Uterus (tissue), 4 donors: ENCODE results near the gene GALNT12. TPM values are rescaled to one million over a fixed set of nuclear protein-coding genes. Genes with fewer than 3 reads are reported as not detected.

Source experiments
- DNase-seq, 2 donors: peaks; one replicate each; pipeline ENCODE4 v3.0.0-alpha.2; 2019 to 2020
- H3K27ac ChIP-seq, 2 donors: fragments of 200-600 bp; sonication (generic); 1 replicate in 1 of 2; 2 replicates in 1 of 2; pipeline ENCODE4 v1.5.1; 2016 to 2018
- H3K27me3 ChIP-seq, 2 donors: fragments of 200-600 bp; sonication (generic); one replicate each; pipeline ENCODE4 v1.5.1; 2018 to 2019; ENCODE audit warnings: control low read depth in 1 of 2
- H3K36me3 ChIP-seq, 2 donors: fragments of 200-600 bp; sonication (generic); one replicate each; pipeline ENCODE4 v1.5.1; 2019; ENCODE audit warnings: control low read depth in 1 of 2
- H3K4me1 ChIP-seq, 2 donors: fragments of 200-600 bp; sonication (generic); one replicate each; pipeline ENCODE4 v1.5.1; 2018 to 2019; ENCODE audit warnings: control low read depth in 1 of 2
- H3K4me3 ChIP-seq, 2 donors: fragments of 200-600 bp; sonication (generic); 1 replicate in 1 of 2; 2 replicates in 1 of 2; pipeline ENCODE4 v1.5.1; 2018 to 2019; ENCODE audit warnings: mild to moderate bottlenecking in 1 of 2
- H3K9me3 ChIP-seq, 2 donors: fragments of 200-600 bp; sonication (generic); one replicate each; pipeline ENCODE4 v1.5.1; 2019; ENCODE audit warnings: control low read depth in 1 of 2
- POLR2A ChIP-seq, 2 donors: fragments of 450-650 bp; IDR thresholded peaks; one replicate each; pipeline ENCODE4 v1.6.1; 2016; ENCODE audit warnings: antibody characterized with exemption in 2 of 2, mild to moderate bottlenecking in 1 of 2, moderate library complexity in 1 of 2
- intact Hi-C: fragments of 100-400 bp; cut with DNase I; formaldehyde crosslinking; loops from one replicate; pipeline ENCODE4 v1.15.1; 2023; ENCODE audit warnings: low total_unique reads
- total RNA-seq, 4 donors: library from RNA; depleted of rRNA in 3 of 4; stranded (reverse); fragments of >200 nt in 3 of 4; gene quantifications; one replicate each; pipeline versions ENCODE4 v1.1.0 to v1.2.4, GENCODE V29; 2014 to 2023
- TF ChIP-seq, protein P1 (sequence below), 4 experiments: fragments of 200-600 bp in 2 of 4; fragments of 450-650 bp in 2 of 4; sonication (generic) in 2 of 4; IDR thresholded peaks; one replicate each; pipeline ENCODE4 v1.5.1; 2016 to 2019; ENCODE audit warnings: antibody characterized with exemption in 4 of 4, mild to moderate bottlenecking in 2 of 4, moderate library complexity in 1 of 4
- donor health status: DM: yes; HTN: yes; CAD: no.

GALNT12 gene
- total RNA-seq, 4 donors from 2014 or later: 0.29 to 9.3 (median 2.5) TPM; not detected in 1

DNA sequence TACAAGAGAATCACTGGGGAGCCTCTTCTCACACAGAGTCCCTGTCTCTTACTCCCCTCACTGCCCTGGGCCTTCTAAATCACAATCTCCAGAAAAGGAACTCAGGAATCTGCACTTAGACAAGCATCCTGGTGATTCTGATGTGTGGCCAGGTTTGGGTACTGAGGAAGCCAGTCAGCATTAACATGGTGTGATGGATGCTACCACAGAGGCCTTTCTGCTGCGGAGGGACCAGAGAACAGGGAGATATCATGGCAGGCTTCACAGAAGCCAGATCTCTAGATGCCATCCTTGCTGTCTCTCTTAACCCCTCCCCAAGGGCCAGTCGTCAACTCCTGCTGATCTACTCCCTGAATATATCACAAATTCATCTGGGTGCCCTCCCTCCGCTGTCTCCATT, 12.7 kb upstream of the GALNT12 start:
- H3K4me1 ChIP-seq: peaks cover 0 to 8% of the 10 kb centered on the region in 2 donors
- no peaks in the 10 kb centered on the region for H3K9me3 ChIP-seq
- no peak for DNase-seq
- no peaks in the 10 kb centered on the region for H3K27me3 ChIP-seq
- TF ChIP-seq, protein P1, sequence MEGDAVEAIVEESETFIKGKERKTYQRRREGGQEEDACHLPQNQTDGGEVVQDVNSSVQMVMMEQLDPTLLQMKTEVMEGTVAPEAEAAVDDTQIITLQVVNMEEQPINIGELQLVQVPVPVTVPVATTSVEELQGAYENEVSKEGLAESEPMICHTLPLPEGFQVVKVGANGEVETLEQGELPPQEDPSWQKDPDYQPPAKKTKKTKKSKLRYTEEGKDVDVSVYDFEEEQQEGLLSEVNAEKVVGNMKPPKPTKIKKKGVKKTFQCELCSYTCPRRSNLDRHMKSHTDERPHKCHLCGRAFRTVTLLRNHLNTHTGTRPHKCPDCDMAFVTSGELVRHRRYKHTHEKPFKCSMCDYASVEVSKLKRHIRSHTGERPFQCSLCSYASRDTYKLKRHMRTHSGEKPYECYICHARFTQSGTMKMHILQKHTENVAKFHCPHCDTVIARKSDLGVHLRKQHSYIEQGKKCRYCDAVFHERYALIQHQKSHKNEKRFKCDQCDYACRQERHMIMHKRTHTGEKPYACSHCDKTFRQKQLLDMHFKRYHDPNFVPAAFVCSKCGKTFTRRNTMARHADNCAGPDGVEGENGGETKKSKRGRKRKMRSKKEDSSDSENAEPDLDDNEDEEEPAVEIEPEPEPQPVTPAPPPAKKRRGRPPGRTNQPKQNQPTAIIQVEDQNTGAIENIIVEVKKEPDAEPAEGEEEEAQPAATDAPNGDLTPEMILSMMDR (IDR thresholded peaks at IDR 0.05): no peak
- TF ChIP-seq POLR2A (IDR thresholded peaks at IDR 0.05): no peak
- no peaks in the 10 kb centered on the region for H3K36me3 ChIP-seq
- no peak overlapping the region for H3K27ac ChIP-seq
- intact Hi-C loops: no loop called here
- no peak overlapping the region for H3K4me3 ChIP-seq

GRCh38 chr9:98795295-98795955, 12.0 kb upstream of the GALNT12 start:
- Histone ChIP-seq H3K27me3 (no peaks in the 10 kb centered on the region), H3K36me3 (no peaks in the 10 kb centered on the region), H3K4me1 (peaks cover 0 to 8% of the 10 kb centered on the region in 2 donors), H3K4me3 (peak overlapping the region; percentile 38 to 87), H3K27ac (peak overlapping the region; percentile 55 to 63), H3K9me3 (no peaks in the 10 kb centered on the region)
- no peak for DNase-seq
- TF ChIP-seq, protein P1 (IDR thresholded peaks at IDR 0.05): no peak
- no peak for TF ChIP-seq POLR2A (IDR thresholded peaks at IDR 0.05)
- intact Hi-C loops: no loop called here

GRCh38 chr9:98795970-98796363, 11.5 kb upstream of the GALNT12 start:
- no peaks in the 10 kb centered on the region for H3K36me3 ChIP-seq
- TF ChIP-seq, protein P1 (IDR thresholded peaks at IDR 0.05): no peak
- no peak for TF ChIP-seq POLR2A (IDR thresholded peaks at IDR 0.05)
- H3K9me3 ChIP-seq: no peaks in the 10 kb centered on the region
- peak overlapping the region; percentile 38 to 87 for H3K4me3 ChIP-seq
- intact Hi-C loops: no loop called here
- no peak for DNase-seq
- H3K4me1 ChIP-seq: peaks cover 0 to 5% of the 10 kb centered on the region in 2 donors
- no peaks in the 10 kb centered on the region for H3K27me3 ChIP-seq
- H3K27ac ChIP-seq: peak overlapping the region; percentile 55 to 63

- H3K27ac ChIP-seq: peak within 1 kb of the TSS; percentile 55 to 77
- no peaks in the 10 kb centered on the region for H3K27me3 ChIP-seq
- H3K36me3 ChIP-seq: no peaks in the 10 kb centered on the region
- no peaks in the 10 kb centered on the region for H3K9me3 ChIP-seq
- TF ChIP-seq, protein P1 (IDR thresholded peaks at IDR 0.05): peak in 3 of 4 experiments; percentile 58 to 86 (median 85)
- peak; percentile 36 to 50 for TF ChIP-seq POLR2A (IDR thresholded peaks at IDR 0.05)
- H3K4me3 ChIP-seq: peak within 1 kb of the TSS; percentile 38 to 87
- peak; percentile 71 to 85 for DNase-seq
- peaks cover 0 to 5% of the 10 kb centered on the region in 2 donors for H3K4me1 ChIP-seq
- intact Hi-C loops: no loop called here
These were observed 10.9 kb upstream of the GALNT12 start, which contains the start of gene ANKS6 for GRCh38 chr9:98796364-98797101. Gene ANKS6 (minus strand): TSS chr9:98796555. CDS start chr9:98796491, 64 bp downstream.

DNA sequence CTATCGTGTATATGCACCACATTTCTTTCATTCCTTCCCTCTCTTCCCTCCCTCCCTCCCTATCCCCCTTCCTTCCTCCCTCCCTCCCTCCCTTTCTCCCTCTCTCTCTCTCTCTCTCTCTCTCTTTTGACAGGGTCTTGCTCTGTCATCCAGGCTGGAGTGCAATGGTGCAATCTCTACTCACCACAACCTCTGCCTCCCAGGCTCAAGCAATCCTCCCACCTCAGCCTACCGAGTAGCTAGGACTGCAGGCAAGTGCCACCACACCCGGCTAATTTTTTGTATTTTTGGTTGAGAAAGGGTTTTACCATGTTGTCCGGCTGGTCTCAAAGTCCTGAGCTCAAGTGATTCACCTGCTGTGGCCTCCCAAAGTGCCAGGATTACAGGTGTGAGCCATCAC, 10.0 kb upstream of the GALNT12 start:
- H3K36me3 ChIP-seq: no peaks in the 10 kb centered on the region
- intact Hi-C loops: no loop called here
- no peak for DNase-seq
- H3K27ac ChIP-seq: no peak overlapping the region
- H3K4me1 ChIP-seq: peaks cover 0 to 5% of the 10 kb centered on the region in 2 donors
- H3K27me3 ChIP-seq: no peaks in the 10 kb centered on the region
- H3K4me3 ChIP-seq: no peak overlapping the region
- no peaks in the 10 kb centered on the region for H3K9me3 ChIP-seq
- TF ChIP-seq, protein P1 (IDR thresholded peaks at IDR 0.05): no peak
- no peak for TF ChIP-seq POLR2A (IDR thresholded peaks at IDR 0.05)
